ENCODE measurements around the gene MCC. TPM values are rescaled to one million over a fixed set of nuclear protein-coding genes. Genes with fewer than 3 reads are reported as not detected.

MCC gene
- total RNA-seq, 1 experiment from 2014 or later: 23.5 TPM

GRCh38 chr5:113387844-113388243 is 100.4 kb downstream of the MCC start:
- Mint-ChIP-seq H3K27ac (no peak overlapping the region), H3K9me3 (no peaks in the 10 kb centered on the region), H3K27me3 (ENCODE audit: low read depth) (no peaks in the 10 kb centered on the region; the same call in 1 of the 2 replicates), H3K4me3 (no peak overlapping the region), H3K36me3 (no peaks in the 10 kb centered on the region), H3K4me1 (no peaks in the 10 kb centered on the region)
- TF ChIP-seq ZNF423 (CRISPR knock-in tag; IDR thresholded peaks at IDR 0.05) (peak; percentile 26; the same call in 1 of the 2 replicates), CREM (CRISPR knock-in tag; IDR thresholded peaks at IDR 0.05) (no peak)
- ChIA-PET CTCF (no interaction called here), POLR2A (no interaction called here)
- ATAC-seq (no peak), DNase-seq (ENCODE audit: low spot score) (no peak)

GRCh38 chr5:113384782-113385285 is 103.4 kb downstream of the MCC start:
- ChIA-PET CTCF (interaction anchor here (0.8 to 1.4 kb wide), 2 partner anchors 11 to 227 kb away, joined by 3 read pairs; no protein-coding TSS in a partner anchor), POLR2A (no interaction called here)
- H3K4me3 Mint-ChIP-seq: no peak overlapping the region
- no peaks in the 10 kb centered on the region for H3K36me3 Mint-ChIP-seq
- H3K27me3 Mint-ChIP-seq (ENCODE audit: low read depth): no peaks in the 10 kb centered on the region; the same call in 1 of the 2 replicates
- ATAC-seq (no peak), DNase-seq (ENCODE audit: low spot score) (no peak)
- H3K9me3 Mint-ChIP-seq: no peaks in the 10 kb centered on the region
- TF ChIP-seq ZNF263 (CRISPR knock-in tag; IDR thresholded peaks at IDR 0.05; ENCODE audit: low read depth) (no peak), E2F4 (CRISPR knock-in tag; IDR thresholded peaks at IDR 0.05; ENCODE audit: borderline replicate concordance, low read depth) (no peak), ZNF121 (CRISPR knock-in tag; IDR thresholded peaks at IDR 0.05) (no peak), ATF1 (CRISPR knock-in tag; IDR thresholded peaks at IDR 0.05) (no peak), HMGXB4 (CRISPR knock-in tag; IDR thresholded peaks at IDR 0.05) (no peak), ATF2 (CRISPR knock-in tag; IDR thresholded peaks at IDR 0.05; ENCODE audit: borderline replicate concordance, low read depth) (no peak), ZMAT4 (CRISPR knock-in tag; IDR thresholded peaks at IDR 0.05) (no peak), CDX4 (CRISPR knock-in tag; IDR thresholded peaks at IDR 0.05; ENCODE audit: borderline replicate concordance) (no peak), MAX (CRISPR knock-in tag; IDR thresholded peaks at IDR 0.05) (no peak), ZNF219 (CRISPR knock-in tag; IDR thresholded peaks at IDR 0.05; ENCODE audit: borderline replicate concordance) (no peak), ELF4 (CRISPR knock-in tag; IDR thresholded peaks at IDR 0.05; ENCODE audit: low read depth) (no peak), RORB (CRISPR knock-in tag; IDR thresholded peaks at IDR 0.05) (no peak), FOXK1 (CRISPR knock-in tag; IDR thresholded peaks at IDR 0.05) (no peak), TEAD1 (CRISPR knock-in tag; IDR thresholded peaks at IDR 0.05) (no peak)
- no peak overlapping the region for H3K27ac Mint-ChIP-seq
- no peaks in the 10 kb centered on the region for H3K4me1 Mint-ChIP-seq

- no peak for ATAC-seq
- Mint-ChIP-seq H3K27me3 (ENCODE audit: low read depth) (no peaks in the 10 kb centered on the region), H3K9me3 (no peaks in the 10 kb centered on the region), H3K27ac (no peak overlapping the region), H3K36me3 (no peaks in the 10 kb centered on the region), H3K4me1 (peaks cover 3% of the 10 kb centered on the region; the same call in 1 of the 2 replicates), H3K4me3 (no peak overlapping the region)
- CTCF ChIA-PET: interaction anchor here (1.1 kb wide), 1 partner anchor 230 kb away, joined by 4 read pairs; no protein-coding TSS in a partner anchor
- no peak for DNase-seq (ENCODE audit: low spot score)
- POLR2A ChIA-PET: interaction anchor here (0.6 kb wide), 1 partner anchor 223 kb away, joined by 3 read pairs; no protein-coding TSS in a partner anchor
- TF ChIP-seq GABPB1 (CRISPR knock-in tag; IDR thresholded peaks at IDR 0.05) (no peak), E2F5 (CRISPR knock-in tag; IDR thresholded peaks at IDR 0.05) (no peak), CREM (CRISPR knock-in tag; IDR thresholded peaks at IDR 0.05) (no peak), ZNF317 (CRISPR knock-in tag; IDR thresholded peaks at IDR 0.05; ENCODE audit: borderline replicate concordance, low read depth) (no peak), RORB (CRISPR knock-in tag; IDR thresholded peaks at IDR 0.05) (no peak), ZMAT4 (CRISPR knock-in tag; IDR thresholded peaks at IDR 0.05) (no peak), AR (CRISPR knock-in tag; IDR thresholded peaks at IDR 0.05) (no peak)
Measured at GRCh38 chr5:113382731-113383130, 105.5 kb downstream of the MCC start.
